ENCODE results near the gene HACD3. TPM values are rescaled to one million over a fixed set of nuclear protein-coding genes. Genes with fewer than 3 reads are reported as not detected.

HACD3 gene
- total and polyA plus RNA-seq, 9 of the 15 experiments (the other 6 are each of a cell fraction or from before 2014, with no cell fraction given), result 48.1 to 117 (median 72.8) TPM

DNA sequence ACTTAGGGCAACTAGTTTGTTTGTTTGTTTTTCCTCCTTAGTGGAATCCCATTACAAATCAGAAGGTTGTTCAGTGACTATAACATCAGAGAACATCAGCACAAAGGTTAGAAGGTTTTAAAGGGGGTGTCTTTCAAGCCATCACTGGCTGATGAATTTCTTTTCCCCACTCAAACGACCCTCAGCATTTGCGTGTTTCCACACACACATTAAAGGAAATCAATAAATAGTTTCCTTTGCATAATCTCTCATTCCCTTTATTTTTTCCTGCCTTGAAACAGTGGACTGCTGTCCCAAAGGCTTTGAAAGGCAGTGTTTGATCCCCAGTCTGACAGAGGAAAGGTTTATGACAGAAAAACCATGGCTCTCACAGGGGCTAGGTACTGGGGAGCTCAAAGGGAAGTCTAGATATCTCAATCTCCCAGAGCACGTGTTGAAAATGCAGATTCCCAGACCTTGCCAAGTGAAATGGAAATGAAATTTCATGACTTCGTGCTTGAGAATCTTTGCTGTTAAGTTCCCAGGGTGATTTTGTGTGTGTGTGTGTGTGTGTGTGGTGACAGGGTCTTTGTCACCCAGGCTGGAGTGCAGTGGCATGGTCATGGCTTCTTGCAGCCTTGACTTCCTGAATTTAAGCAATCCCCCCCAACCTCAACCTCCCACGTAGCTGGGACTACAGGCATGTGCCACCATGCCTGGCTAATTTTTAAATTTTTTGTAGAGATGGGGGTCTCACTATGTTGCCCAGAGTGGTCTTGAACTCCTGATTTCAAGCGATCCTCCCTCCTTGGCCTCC, 82.9 kb downstream of the HACD3 start:
- Histone ChIP-seq H3K9me1 (ENCODE audit: control insufficient read depth, insufficient read depth, low read length) (no peaks in the 10 kb centered on the region), H2AFZ (ENCODE audit: low read depth, low read length) (peak overlapping the region; percentile 97), H3K27me3 (ENCODE audit: control insufficient read depth in 2 of 2, insufficient read depth in 2 of 2, low read length in 2 of 2) (no peaks in the 10 kb centered on the region), H3K9me3 (replicated peaks; ENCODE audit: control insufficient read depth, insufficient read depth, low read depth, low read length) (no peaks in the 10 kb centered on the region), H3K4me1 (replicated peaks in 1 of 2; ENCODE audit: control insufficient read depth in 2 of 2, insufficient read depth in 2 of 2, low read length in 2 of 2) (peaks cover 8 to 21% of the 10 kb centered on the region in 2 experiments; a peak in 4 of 5 replicates), H3K36me3 (ENCODE audit: control insufficient read depth, insufficient read depth, low read length) (no peaks in the 10 kb centered on the region; the same call in 2 of the 3 replicates), H3K9ac (ENCODE audit: insufficient read depth in 1 of 2, low read depth in 2 of 2, low read length in 2 of 2) (no peak overlapping the region; a peak in 1 of 4 replicates), H4K20me1 (replicated peaks; ENCODE audit: control insufficient read depth, insufficient read depth, low read length) (no peaks in the 10 kb centered on the region), H3K4me2 (ENCODE audit: insufficient read depth, low read length) (peak overlapping the region; percentile 91; the same call in 1 of the 2 replicates), H3K4me3 (no peak overlapping the region), H3K27ac (ENCODE audit: extremely low read depth, low read depth, low read length) (peak overlapping the region; percentile 31; the same call in 1 of the 3 replicates), H3K79me2 (ENCODE audit: control insufficient read depth, insufficient read depth, low read length) (peaks cover 36% of the 10 kb centered on the region)
- FAIRE-seq, result no peak
- WGBS (ENCODE audit: insufficient coverage, low coverage, missing lambda C conversion rate), result 30% methylated on average over 6 of the region's 6 CpGs
- no peak for DNase-seq (ENCODE audit: extremely low read depth in 1 of 4, low spot score in 3 of 4)
- in situ Hi-C loops (cut with MboI) (no loop called here), intact Hi-C loops (cut with micrococcal nuclease) (loop anchor here (10.0 kb wide), 1 partner anchor 362 kb away; no protein-coding TSS in a partner anchor)
- ATAC-seq, result no peak
- BruUV-seq (replicated peaks), result no TSS peak
- POLR2A ChIA-PET, result interaction anchor here (0.7 to 1.1 kb wide), 3 partner anchors 8 to 96 kb away, joined by 3 to 4 read pairs (median 4); partner anchors contain the start of genes DPP8 and SLC24A1
- CTCF ChIA-PET (ENCODE audit: low intra/inter-chr PET ratio), result no interaction called here
- TF ChIP-seq L3MBTL2 (IDR thresholded peaks at IDR 0.05), result peak; percentile 28; the same call in 1 of the 2 replicates
- no peak for TF ChIP-seq CHD4 (IDR thresholded peaks at IDR 0.05; ENCODE audit: insufficient read depth, insufficient replicate concordance, low read depth, low read length, poor library complexity, severe bottlenecking)
- no peak for TF ChIP-seq ZNF79 (CRISPR knock-in tag; IDR thresholded peaks at IDR 0.05; ENCODE audit: low read depth)
- TF ChIP-seq DPF2 (IDR thresholded peaks at IDR 0.05), result 0 out of 2 replicates have a peak, but pooled peaks have one; percentile 40
- no peak for TF ChIP-seq STAT5B (CRISPR knock-in tag; IDR thresholded peaks at IDR 0.05)
- TF ChIP-seq, protein P1, sequence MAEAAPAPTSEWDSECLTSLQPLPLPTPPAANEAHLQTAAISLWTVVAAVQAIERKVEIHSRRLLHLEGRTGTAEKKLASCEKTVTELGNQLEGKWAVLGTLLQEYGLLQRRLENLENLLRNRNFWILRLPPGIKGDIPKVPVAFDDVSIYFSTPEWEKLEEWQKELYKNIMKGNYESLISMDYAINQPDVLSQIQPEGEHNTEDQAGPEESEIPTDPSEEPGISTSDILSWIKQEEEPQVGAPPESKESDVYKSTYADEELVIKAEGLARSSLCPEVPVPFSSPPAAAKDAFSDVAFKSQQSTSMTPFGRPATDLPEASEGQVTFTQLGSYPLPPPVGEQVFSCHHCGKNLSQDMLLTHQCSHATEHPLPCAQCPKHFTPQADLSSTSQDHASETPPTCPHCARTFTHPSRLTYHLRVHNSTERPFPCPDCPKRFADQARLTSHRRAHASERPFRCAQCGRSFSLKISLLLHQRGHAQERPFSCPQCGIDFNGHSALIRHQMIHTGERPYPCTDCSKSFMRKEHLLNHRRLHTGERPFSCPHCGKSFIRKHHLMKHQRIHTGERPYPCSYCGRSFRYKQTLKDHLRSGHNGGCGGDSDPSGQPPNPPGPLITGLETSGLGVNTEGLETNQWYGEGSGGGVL (CRISPR knock-in tag; IDR thresholded peaks at IDR 0.05), result no peak
- 0 out of 2 replicates have a peak, but pooled peaks have one; percentile 18 for TF ChIP-seq CXXC5 (CRISPR knock-in tag; IDR thresholded peaks at IDR 0.05)
- TF ChIP-seq STAT6 (CRISPR knock-in tag; IDR thresholded peaks at IDR 0.05), result no peak
- no peak for TF ChIP-seq ZBED1 (IDR thresholded peaks at IDR 0.05)
- no peak for TF ChIP-seq SOX6 (IDR thresholded peaks at IDR 0.05)
- TF ChIP-seq PTRF (tag; IDR thresholded peaks at IDR 0.05), result no peak
- TF ChIP-seq ZNF780A (CRISPR knock-in tag; IDR thresholded peaks at IDR 0.05), result no peak
- no peak for TF ChIP-seq SIRT6 (IDR thresholded peaks at IDR 0.05; ENCODE audit: low read depth, low read length)
- no peak for TF ChIP-seq BRD4 (IDR thresholded peaks at IDR 0.05)
- no peak for TF ChIP-seq MEF2D (tag; conservative IDR thresholded peaks at IDR 0.05; ENCODE audit: low read depth)
- TF ChIP-seq, protein P2, sequence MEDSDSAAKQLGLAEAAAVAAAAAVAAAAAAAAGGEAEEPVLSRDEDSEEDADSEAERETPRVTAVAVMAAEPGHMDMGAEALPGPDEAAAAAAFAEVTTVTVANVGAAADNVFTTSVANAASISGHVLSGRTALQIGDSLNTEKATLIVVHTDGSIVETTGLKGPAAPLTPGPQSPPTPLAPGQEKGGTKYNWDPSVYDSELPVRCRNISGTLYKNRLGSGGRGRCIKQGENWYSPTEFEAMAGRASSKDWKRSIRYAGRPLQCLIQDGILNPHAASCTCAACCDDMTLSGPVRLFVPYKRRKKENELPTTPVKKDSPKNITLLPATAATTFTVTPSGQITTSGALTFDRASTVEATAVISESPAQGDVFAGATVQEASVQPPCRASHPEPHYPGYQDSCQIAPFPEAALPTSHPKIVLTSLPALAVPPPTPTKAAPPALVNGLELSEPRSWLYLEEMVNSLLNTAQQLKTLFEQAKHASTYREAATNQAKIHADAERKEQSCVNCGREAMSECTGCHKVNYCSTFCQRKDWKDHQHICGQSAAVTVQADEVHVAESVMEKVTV (CRISPR knock-in tag; IDR thresholded peaks at IDR 0.05), result no peak
- TF ChIP-seq KAT2B (IDR thresholded peaks at IDR 0.05; ENCODE audit: low read depth, low read length), result no peak

Data from K562 (cell line).